HG02840 (cell line): ENCODE data around the gene NUDT2.
"Not testable (repeated sequence)": the region's sequence is repeated elsewhere in the genome, so short reads cannot be mapped to it uniquely, and the experiment has no call there.

Experiments used
- ATAC-seq: cut with Tn5 transposase; IDR thresholded peaks from one replicate; pipeline ENCODE4 v1.9.1; 2021; ENCODE audit warnings: mild to moderate bottlenecking, moderate library complexity, moderate number of reproducible peaks; ENCODE audit not compliant: unreplicated experiment, low FRiP score

NUDT2 gene

GRCh38 chr9:34368796-34369195, 39.4 kb downstream of the NUDT2 start:
- not testable (repeated sequence) for ATAC-seq

GRCh38 chr9:34369636-34370035, 40.3 kb downstream of the NUDT2 start:
- ATAC-seq = no peak

- no peak for ATAC-seq
Measured at GRCh38 chr9:34370335-34370969, 41.1 kb downstream of the NUDT2 start.

GRCh38 chr9:34370970-34371880, 41.9 kb downstream of the NUDT2 start:
- no peak for ATAC-seq

- no peak for ATAC-seq
Measured at GRCh38 chr9:34371886-34372466, 42.6 kb downstream of the NUDT2 start.

- no peak for ATAC-seq
Measured at GRCh38 chr9:34372467-34373011, 43.2 kb downstream of the NUDT2 start.

- no peak for ATAC-seq
Measured at GRCh38 chr9:34373749-34374148, 44.4 kb downstream of the NUDT2 start.

GRCh38 chr9:34374339-34374738, 45.0 kb downstream of the NUDT2 start:
- ATAC-seq = no peak

- ATAC-seq = no peak
Measured at GRCh38 chr9:34374905-34375552, 45.7 kb downstream of the NUDT2 start.

- peak; percentile 18 for ATAC-seq
Measured at GRCh38 chr9:34375901-34376595, 46.7 kb downstream of the NUDT2 start.

GRCh38 chr9:34376596-34377403, 47.4 kb downstream of the NUDT2 start, which contains the start of gene MYORG:
Gene MYORG (minus strand): TSS chr9:34376898. CDS start chr9:34372943, 3,955 bp downstream.
- peak; percentile 75 for ATAC-seq

- no peak for ATAC-seq
Measured at GRCh38 chr9:34377404-34377746, 48.0 kb downstream of the NUDT2 start.

GRCh38 chr9:34378376-34379060, 49.1 kb downstream of the NUDT2 start:
- no peak for ATAC-seq

GRCh38 chr9:34379334-34380033, 50.1 kb downstream of the NUDT2 start:
- no peak for ATAC-seq

- no peak for ATAC-seq
Measured at GRCh38 chr9:34380034-34380510, 50.7 kb downstream of the NUDT2 start.

- no peak for ATAC-seq
Measured at GRCh38 chr9:34380511-34381315, 51.3 kb downstream of the NUDT2 start.

GRCh38 chr9:34381323-34381722, 52.0 kb downstream of the NUDT2 start:
- ATAC-seq = no peak
